ENCODE data around the gene HSDL2.

DNA sequence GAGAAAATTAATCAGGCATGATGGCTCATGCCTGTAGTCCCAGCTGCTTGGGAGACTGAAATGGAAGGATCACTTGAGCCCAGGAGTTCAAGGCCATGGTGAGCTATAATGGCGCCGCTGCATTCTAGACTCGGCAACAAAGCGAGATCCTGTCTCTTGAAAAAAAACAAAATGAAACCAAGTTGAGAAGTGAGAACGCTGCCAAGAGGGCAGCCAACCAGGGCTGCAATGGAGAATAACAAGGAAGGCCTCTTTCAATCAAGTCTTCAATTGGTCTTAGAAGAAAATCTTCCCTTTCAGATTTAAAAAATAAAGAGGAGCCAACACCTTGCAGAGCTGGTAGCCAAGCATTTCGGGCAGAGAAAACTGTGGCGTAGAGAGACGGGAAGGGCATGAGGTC is 121.4 kb downstream of the HSDL2 start:
- no peak for TF ChIP-seq POLR2A (IDR thresholded peaks at IDR 0.05)
- TF ChIP-seq, protein P1, sequence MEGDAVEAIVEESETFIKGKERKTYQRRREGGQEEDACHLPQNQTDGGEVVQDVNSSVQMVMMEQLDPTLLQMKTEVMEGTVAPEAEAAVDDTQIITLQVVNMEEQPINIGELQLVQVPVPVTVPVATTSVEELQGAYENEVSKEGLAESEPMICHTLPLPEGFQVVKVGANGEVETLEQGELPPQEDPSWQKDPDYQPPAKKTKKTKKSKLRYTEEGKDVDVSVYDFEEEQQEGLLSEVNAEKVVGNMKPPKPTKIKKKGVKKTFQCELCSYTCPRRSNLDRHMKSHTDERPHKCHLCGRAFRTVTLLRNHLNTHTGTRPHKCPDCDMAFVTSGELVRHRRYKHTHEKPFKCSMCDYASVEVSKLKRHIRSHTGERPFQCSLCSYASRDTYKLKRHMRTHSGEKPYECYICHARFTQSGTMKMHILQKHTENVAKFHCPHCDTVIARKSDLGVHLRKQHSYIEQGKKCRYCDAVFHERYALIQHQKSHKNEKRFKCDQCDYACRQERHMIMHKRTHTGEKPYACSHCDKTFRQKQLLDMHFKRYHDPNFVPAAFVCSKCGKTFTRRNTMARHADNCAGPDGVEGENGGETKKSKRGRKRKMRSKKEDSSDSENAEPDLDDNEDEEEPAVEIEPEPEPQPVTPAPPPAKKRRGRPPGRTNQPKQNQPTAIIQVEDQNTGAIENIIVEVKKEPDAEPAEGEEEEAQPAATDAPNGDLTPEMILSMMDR (IDR thresholded peaks at IDR 0.05), result no peak
